Neural cell (in vitro differentiated cells): ENCODE results near the gene BMPR1B. TPM values are rescaled to one million over a fixed set of nuclear protein-coding genes. Genes with fewer than 3 reads are reported as not detected.

Experiments
- H2AFZ ChIP-seq: fragments of 200-600, 300-800 bp; sonication (generic), shearing (Covaris generic); 2 replicates; pipeline ENCODE4 v1.6.0; 2014; ENCODE audit warnings: low read depth, mild to moderate bottlenecking, antibody characterized with exemption, low read length, moderate library complexity
- H3F3A ChIP-seq: fragments of 200-600 bp; shearing (Covaris generic); 2 replicates; pipeline ENCODE4 v1.6.1; 2016; ENCODE audit warnings: mild to moderate bottlenecking, moderate library complexity, mixed read lengths, antibody characterized with exemption, low read length; ENCODE audit not compliant: insufficient read depth, poor library complexity, severe bottlenecking
- H3K27ac ChIP-seq: fragments of 200-600, 300-800 bp; sonication (generic), shearing (Covaris generic); 2 replicates; pipeline ENCODE4 v1.5.1; 2014; ENCODE audit warnings: mild to moderate bottlenecking, low read length, moderate library complexity
- H3K27me3 ChIP-seq: fragments of 300-800, 200-600 bp; sonication (generic), shearing (Covaris generic); 2 replicates; pipeline ENCODE4 v1.6.0; 2014; ENCODE audit warnings: mild to moderate bottlenecking, low read depth, low read length, moderate library complexity; ENCODE audit not compliant: insufficient read depth
- H3K36me3 ChIP-seq: fragments of 300-800, 200-600 bp; sonication (generic), shearing (Covaris generic); 2 replicates; pipeline ENCODE4 v1.5.1; 2014; ENCODE audit warnings: mild to moderate bottlenecking, antibody characterized with exemption, low read length, moderate library complexity; ENCODE audit not compliant: insufficient read depth
- H3K4me2 ChIP-seq: fragments of 300-800, 200-600 bp; sonication (generic), shearing (Covaris generic); 2 replicates; pipeline ENCODE4 v1.6.0; 2014; ENCODE audit warnings: mild to moderate bottlenecking, low read length
- H3K4me3 ChIP-seq: fragments of 300-800, 200-600 bp; sonication (generic), shearing (Covaris generic); 2 replicates; pipeline ENCODE4 v1.5.1; 2014; ENCODE audit warnings: mild to moderate bottlenecking, low read length, moderate library complexity
- H3K79me2 ChIP-seq: fragments of 200-600 bp; shearing (Covaris generic); replicated peaks from 2 replicates; pipeline ENCODE4 v1.6.0; 2014; ENCODE audit warnings: mild to moderate bottlenecking, low read length, moderate library complexity; ENCODE audit not compliant: insufficient read depth
- H3K9ac ChIP-seq: fragments of 300-800, 200-600 bp; sonication (generic), shearing (Covaris generic); 2 replicates; pipeline ENCODE4 v1.6.1; 2016; ENCODE audit warnings: mild to moderate bottlenecking, low read length, mixed read lengths
- H3K9me2 ChIP-seq: fragments of 200-600 bp; shearing (Covaris generic); 2 replicates; pipeline ENCODE4 v1.6.1; 2016; ENCODE audit warnings: mild to moderate bottlenecking, low read length, mixed read lengths; ENCODE audit not compliant: insufficient read depth
- H3K9me3 ChIP-seq: fragments of 200-600, 300-800 bp; sonication (generic), shearing (Covaris generic); 2 replicates; pipeline ENCODE4 v1.6.1; 2016; ENCODE audit warnings: mild to moderate bottlenecking, mixed run types, low read length, moderate library complexity, mixed read lengths
- H4K20me1 ChIP-seq: fragments of 200-600 bp; shearing (Covaris generic); 2 replicates; pipeline ENCODE4 v1.6.1; 2016; ENCODE audit warnings: mild to moderate bottlenecking, mixed run types; ENCODE audit not compliant: insufficient read depth
- EP300 ChIP-seq: fragments of 450-650 bp; conservative IDR thresholded peaks from 2 replicates; pipeline ENCODE4 v1.6.1; 2014; ENCODE audit warnings: antibody characterized with exemption, mild to moderate bottlenecking, moderate library complexity; ENCODE audit not compliant: poor library complexity, severe bottlenecking
- EZH2 ChIP-seq: fragments of 200-600, 300-800 bp; shearing (Covaris generic), sonication (generic); IDR thresholded peaks from 2 replicates; pipeline ENCODE4 v1.6.1; 2014; ENCODE audit warnings: antibody characterized with exemption, low read length, borderline replicate concordance, mild to moderate bottlenecking; ENCODE audit not compliant: insufficient read depth, poor library complexity, severe bottlenecking
- MXI1 ChIP-seq: fragments of 450-650 bp; conservative IDR thresholded peaks from 2 replicates; pipeline ENCODE4 v1.6.1; 2014; ENCODE audit warnings: antibody characterized with exemption, mild to moderate bottlenecking; ENCODE audit not compliant: poor library complexity, severe bottlenecking
- POLR2AphosphoS5 ChIP-seq: IDR thresholded peaks from 2 replicates; pipeline ENCODE4 v1.6.1; 2012
- RAD21 ChIP-seq: fragments of 450-650 bp; conservative IDR thresholded peaks from 2 replicates; pipeline ENCODE4 v1.6.1; 2014; ENCODE audit warnings: antibody characterized with exemption, mild to moderate bottlenecking, moderate library complexity
- SMC3 ChIP-seq: fragments of 450-650 bp; conservative IDR thresholded peaks from 2 replicates; pipeline ENCODE4 v1.6.1; 2014; ENCODE audit warnings: antibody characterized with exemption, mild to moderate bottlenecking, moderate library complexity; ENCODE audit not compliant: poor library complexity
- TAF1 ChIP-seq: IDR thresholded peaks from 2 replicates; pipeline ENCODE4 v1.6.1; 2012; ENCODE audit warnings: low read depth
- polyA plus RNA-seq: library from polyadenylated mRNA; depleted of rRNA; stranded (reverse); fragments of >200 nt; gene quantifications from 2 replicates; pipeline ENCODE4 v1.2.3, GENCODE V29; 2014
- TF ChIP-seq, protein P1 (sequence below): IDR thresholded peaks from 2 replicates; pipeline ENCODE4 v1.6.1; 2012; ENCODE audit warnings: borderline replicate concordance
- TF ChIP-seq, protein P2 (sequence below): fragments of 450-650 bp; IDR thresholded peaks from 2 replicates; pipeline ENCODE4 v1.5.1; 2014; ENCODE audit warnings: antibody characterized with exemption, mild to moderate bottlenecking, moderate library complexity; ENCODE audit not compliant: poor library complexity, severe bottlenecking

The BMPR1B gene
- polyA plus RNA-seq, 1 donor from 2014 or later: 1.6 TPM

DNA sequence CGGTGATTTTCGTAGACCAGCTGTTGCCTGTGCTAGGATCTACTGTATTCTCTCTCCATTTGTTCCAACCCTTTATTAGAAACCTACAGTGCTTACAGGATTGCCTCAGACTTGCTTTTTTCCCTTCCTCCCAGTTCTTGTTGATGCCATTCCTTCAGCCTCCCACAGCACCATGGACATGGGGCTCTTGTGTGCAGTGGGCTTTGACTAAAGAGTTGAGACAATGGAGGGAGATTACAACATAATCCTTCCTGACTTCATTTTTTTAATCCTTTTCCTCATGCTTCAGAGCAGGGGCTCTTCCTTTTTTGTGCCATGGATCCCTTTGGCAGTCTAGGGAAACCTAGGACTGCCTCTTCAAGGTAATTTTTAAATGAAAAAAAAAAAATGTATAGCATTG is 92.1 kb downstream of the BMPR1B start:
- H3K79me2 ChIP-seq: no peaks in the 10 kb centered on the region
- peak overlapping the region; percentile 5 for H2AFZ ChIP-seq
- no peak overlapping the region for H3K4me2 ChIP-seq
- H3K4me3 ChIP-seq: no peak overlapping the region
- no peak for TF ChIP-seq MXI1
- no peak for TF ChIP-seq TAF1
- TF ChIP-seq POLR2AphosphoS5: no peak
- TF ChIP-seq, protein P1, sequence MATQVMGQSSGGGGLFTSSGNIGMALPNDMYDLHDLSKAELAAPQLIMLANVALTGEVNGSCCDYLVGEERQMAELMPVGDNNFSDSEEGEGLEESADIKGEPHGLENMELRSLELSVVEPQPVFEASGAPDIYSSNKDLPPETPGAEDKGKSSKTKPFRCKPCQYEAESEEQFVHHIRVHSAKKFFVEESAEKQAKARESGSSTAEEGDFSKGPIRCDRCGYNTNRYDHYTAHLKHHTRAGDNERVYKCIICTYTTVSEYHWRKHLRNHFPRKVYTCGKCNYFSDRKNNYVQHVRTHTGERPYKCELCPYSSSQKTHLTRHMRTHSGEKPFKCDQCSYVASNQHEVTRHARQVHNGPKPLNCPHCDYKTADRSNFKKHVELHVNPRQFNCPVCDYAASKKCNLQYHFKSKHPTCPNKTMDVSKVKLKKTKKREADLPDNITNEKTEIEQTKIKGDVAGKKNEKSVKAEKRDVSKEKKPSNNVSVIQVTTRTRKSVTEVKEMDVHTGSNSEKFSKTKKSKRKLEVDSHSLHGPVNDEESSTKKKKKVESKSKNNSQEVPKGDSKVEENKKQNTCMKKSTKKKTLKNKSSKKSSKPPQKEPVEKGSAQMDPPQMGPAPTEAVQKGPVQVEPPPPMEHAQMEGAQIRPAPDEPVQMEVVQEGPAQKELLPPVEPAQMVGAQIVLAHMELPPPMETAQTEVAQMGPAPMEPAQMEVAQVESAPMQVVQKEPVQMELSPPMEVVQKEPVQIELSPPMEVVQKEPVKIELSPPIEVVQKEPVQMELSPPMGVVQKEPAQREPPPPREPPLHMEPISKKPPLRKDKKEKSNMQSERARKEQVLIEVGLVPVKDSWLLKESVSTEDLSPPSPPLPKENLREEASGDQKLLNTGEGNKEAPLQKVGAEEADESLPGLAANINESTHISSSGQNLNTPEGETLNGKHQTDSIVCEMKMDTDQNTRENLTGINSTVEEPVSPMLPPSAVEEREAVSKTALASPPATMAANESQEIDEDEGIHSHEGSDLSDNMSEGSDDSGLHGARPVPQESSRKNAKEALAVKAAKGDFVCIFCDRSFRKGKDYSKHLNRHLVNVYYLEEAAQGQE: no peak
- TF ChIP-seq, protein P2, sequence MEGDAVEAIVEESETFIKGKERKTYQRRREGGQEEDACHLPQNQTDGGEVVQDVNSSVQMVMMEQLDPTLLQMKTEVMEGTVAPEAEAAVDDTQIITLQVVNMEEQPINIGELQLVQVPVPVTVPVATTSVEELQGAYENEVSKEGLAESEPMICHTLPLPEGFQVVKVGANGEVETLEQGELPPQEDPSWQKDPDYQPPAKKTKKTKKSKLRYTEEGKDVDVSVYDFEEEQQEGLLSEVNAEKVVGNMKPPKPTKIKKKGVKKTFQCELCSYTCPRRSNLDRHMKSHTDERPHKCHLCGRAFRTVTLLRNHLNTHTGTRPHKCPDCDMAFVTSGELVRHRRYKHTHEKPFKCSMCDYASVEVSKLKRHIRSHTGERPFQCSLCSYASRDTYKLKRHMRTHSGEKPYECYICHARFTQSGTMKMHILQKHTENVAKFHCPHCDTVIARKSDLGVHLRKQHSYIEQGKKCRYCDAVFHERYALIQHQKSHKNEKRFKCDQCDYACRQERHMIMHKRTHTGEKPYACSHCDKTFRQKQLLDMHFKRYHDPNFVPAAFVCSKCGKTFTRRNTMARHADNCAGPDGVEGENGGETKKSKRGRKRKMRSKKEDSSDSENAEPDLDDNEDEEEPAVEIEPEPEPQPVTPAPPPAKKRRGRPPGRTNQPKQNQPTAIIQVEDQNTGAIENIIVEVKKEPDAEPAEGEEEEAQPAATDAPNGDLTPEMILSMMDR: no peak
- TF ChIP-seq EZH2: no peak
- TF ChIP-seq SMC3: no peak
- TF ChIP-seq EP300: no peak
- no peak for TF ChIP-seq RAD21
- H3K27me3 ChIP-seq: no peaks in the 10 kb centered on the region
- H3K9ac ChIP-seq: no peak overlapping the region
- no peaks in the 10 kb centered on the region for H4K20me1 ChIP-seq
- H3F3A ChIP-seq: no peaks in the 10 kb centered on the region
- H3K9me3 ChIP-seq: no peaks in the 10 kb centered on the region
- no peaks in the 10 kb centered on the region for H3K9me2 ChIP-seq
- H3K36me3 ChIP-seq: no peaks in the 10 kb centered on the region
- H3K27ac ChIP-seq: no peak overlapping the region

- Histone ChIP-seq H3K4me2 (no peak overlapping the region), H3K27me3 (no peaks in the 10 kb centered on the region), H3K27ac (no peak overlapping the region), H4K20me1 (no peaks in the 10 kb centered on the region), H3K4me3 (no peak overlapping the region), H2AFZ (no peak overlapping the region), H3K9me3 (no peaks in the 10 kb centered on the region), H3K9ac (no peak overlapping the region), H3K36me3 (no peaks in the 10 kb centered on the region), H3K79me2 (no peaks in the 10 kb centered on the region), H3F3A (no peaks in the 10 kb centered on the region), H3K9me2 (no peaks in the 10 kb centered on the region)
- TF ChIP-seq, protein P2: no peak
- TF ChIP-seq TAF1: no peak
- no peak for TF ChIP-seq EP300
- no peak for TF ChIP-seq RAD21
- no peak for TF ChIP-seq EZH2
- TF ChIP-seq, protein P1: no peak
- no peak for TF ChIP-seq MXI1
- TF ChIP-seq SMC3: no peak
- no peak for TF ChIP-seq POLR2AphosphoS5
Measured at GRCh38 chr4:94852616-94853015, 94.9 kb downstream of the BMPR1B start.
